Glomerular endothelial cell (primary cell): ENCODE results near the gene RBM47. TPM values are rescaled to one million over a fixed set of nuclear protein-coding genes. Genes with fewer than 3 reads are reported as not detected.
"Not testable (repeated sequence)": the region's sequence is repeated elsewhere in the genome, so short reads cannot be mapped to it uniquely, and the experiment has no call there.

Experiments used
- DNase-seq: peaks from one replicate; pipeline ENCODE4 v3.0.0-alpha.2; 2011; ENCODE audit warnings: low read depth, low spot score; ENCODE audit errors: extremely low read depth
- total RNA-seq: library from RNA; depleted of rRNA; stranded (reverse); fragments of >200 nt; gene quantifications from 2 replicates; pipeline ENCODE4 v1.2.3, GENCODE V29; 2015

Gene RBM47
- total RNA-seq, 1 donor from 2014 or later = 2.0 TPM

GRCh38 chr4:40421839-40422708 is 207.6 kb downstream of the RBM47 start:
- DNase-seq = no peak

- DNase-seq = no peak
Measured at GRCh38 chr4:40419231-40419912, 210.3 kb downstream of the RBM47 start.

GRCh38 chr4:40418430-40419230 is 211.0 kb downstream of the RBM47 start:
- no peak for DNase-seq

- no peak for DNase-seq
Measured at GRCh38 chr4:40417941-40418340, 211.7 kb downstream of the RBM47 start.

GRCh38 chr4:40414673-40415072 is 215.0 kb downstream of the RBM47 start:
- DNase-seq = no peak

GRCh38 chr4:40412866-40413795 is 216.5 kb downstream of the RBM47 start:
- DNase-seq = no peak

GRCh38 chr4:40412388-40412787 is 217.3 kb downstream of the RBM47 start:
- no peak for DNase-seq

- no peak for DNase-seq
Measured at GRCh38 chr4:40409835-40410234, 219.8 kb downstream of the RBM47 start.

- not testable (repeated sequence) for DNase-seq
Measured at GRCh38 chr4:40407468-40407867, 222.2 kb downstream of the RBM47 start.

GRCh38 chr4:40406340-40406739 is 223.3 kb downstream of the RBM47 start:
- DNase-seq = no peak

GRCh38 chr4:40405193-40405592 is 224.5 kb downstream of the RBM47 start:
- no peak for DNase-seq

- DNase-seq = no peak
Measured at GRCh38 chr4:40403081-40403480, 226.6 kb downstream of the RBM47 start.

- DNase-seq = no peak
Measured at GRCh38 chr4:40402556-40402955, 227.1 kb downstream of the RBM47 start.

- DNase-seq = no peak
Measured at GRCh38 chr4:40401631-40402030, 228.0 kb downstream of the RBM47 start.

- no peak for DNase-seq
Measured at GRCh38 chr4:40401096-40401495, 228.6 kb downstream of the RBM47 start.

- no peak for DNase-seq
Measured at GRCh38 chr4:40399578-40399977, 230.1 kb downstream of the RBM47 start.

GRCh38 chr4:40395908-40396793 is 233.5 kb downstream of the RBM47 start:
- DNase-seq = no peak

GRCh38 chr4:40395166-40395900 is 234.3 kb downstream of the RBM47 start:
- no peak for DNase-seq

- no peak for DNase-seq
Measured at GRCh38 chr4:40394236-40394635, 235.4 kb downstream of the RBM47 start.
